HepG2 (cell line): ENCODE data around the gene POLR1G.

Source experiments
- ADNP ChIP-seq: sonication (generic); formaldehyde crosslinking; IDR thresholded peaks from 2 replicates; pipeline ENCODE4 v1.4.0; 2020; ENCODE audit warnings: missing genetic modification reagents
- EZH2 ChIP-seq: conservative IDR thresholded peaks from 2 replicates; pipeline ENCODE4 v1.6.1; 2012; ENCODE audit warnings: mild to moderate bottlenecking, low read depth, low read length, moderate library complexity

GRCh38 chr19:45423589-45424190 is 17.2 kb downstream of the POLR1G start, which contains the start of gene ERCC1:
- TF ChIP-seq ADNP (CRISPR knock-in tag), result no peak
- TF ChIP-seq EZH2, result no peak
